Breast epithelium (tissue), 3 donors: ENCODE data around the gene ZNF558.
"Not testable (repeated sequence)": the region's sequence is repeated elsewhere in the genome, so short reads cannot be mapped to it uniquely, and the experiment has no call there.

ENCODE experiments used
- POLR2AphosphoS5 ChIP-seq, 3 donors: sonication (generic); formaldehyde crosslinking; IDR thresholded peaks; one replicate each; pipeline ENCODE4 v1.6.1; 2017; ENCODE audit warnings: antibody characterized with exemption in 3 of 3
- TF ChIP-seq, protein P1 (sequence below), 3 donors: fragments of 450-650 bp; IDR thresholded peaks; one replicate each; pipeline ENCODE4 v1.5.1; 2016 to 2017; ENCODE audit warnings: antibody characterized with exemption in 3 of 3, mild to moderate bottlenecking in 3 of 3, moderate library complexity in 3 of 3

DNA sequence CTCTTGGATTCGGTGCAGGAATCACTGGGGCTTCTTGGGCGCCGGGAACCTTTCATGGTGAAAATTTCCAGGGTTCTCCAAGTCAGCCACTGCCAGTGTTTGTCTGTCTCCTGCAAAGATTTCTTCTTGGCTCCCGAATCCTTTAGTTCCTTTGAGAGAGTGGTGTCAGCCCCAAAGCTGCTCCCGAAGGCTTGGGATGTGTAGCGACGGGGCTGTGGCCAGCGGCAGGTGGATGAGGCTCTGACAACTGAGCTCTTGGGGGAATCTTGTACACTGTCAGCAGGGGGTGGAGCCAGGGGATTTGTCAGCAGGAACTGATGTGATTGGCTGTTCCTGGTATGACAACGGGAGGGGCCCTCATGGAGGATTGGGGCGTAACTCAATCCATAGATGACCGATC is 64.8 kb downstream of the ZNF558 start:
- not testable (repeated sequence) for TF ChIP-seq POLR2AphosphoS5 (IDR thresholded peaks at IDR 0.05)
- TF ChIP-seq, protein P1, sequence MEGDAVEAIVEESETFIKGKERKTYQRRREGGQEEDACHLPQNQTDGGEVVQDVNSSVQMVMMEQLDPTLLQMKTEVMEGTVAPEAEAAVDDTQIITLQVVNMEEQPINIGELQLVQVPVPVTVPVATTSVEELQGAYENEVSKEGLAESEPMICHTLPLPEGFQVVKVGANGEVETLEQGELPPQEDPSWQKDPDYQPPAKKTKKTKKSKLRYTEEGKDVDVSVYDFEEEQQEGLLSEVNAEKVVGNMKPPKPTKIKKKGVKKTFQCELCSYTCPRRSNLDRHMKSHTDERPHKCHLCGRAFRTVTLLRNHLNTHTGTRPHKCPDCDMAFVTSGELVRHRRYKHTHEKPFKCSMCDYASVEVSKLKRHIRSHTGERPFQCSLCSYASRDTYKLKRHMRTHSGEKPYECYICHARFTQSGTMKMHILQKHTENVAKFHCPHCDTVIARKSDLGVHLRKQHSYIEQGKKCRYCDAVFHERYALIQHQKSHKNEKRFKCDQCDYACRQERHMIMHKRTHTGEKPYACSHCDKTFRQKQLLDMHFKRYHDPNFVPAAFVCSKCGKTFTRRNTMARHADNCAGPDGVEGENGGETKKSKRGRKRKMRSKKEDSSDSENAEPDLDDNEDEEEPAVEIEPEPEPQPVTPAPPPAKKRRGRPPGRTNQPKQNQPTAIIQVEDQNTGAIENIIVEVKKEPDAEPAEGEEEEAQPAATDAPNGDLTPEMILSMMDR (IDR thresholded peaks at IDR 0.05): not testable (repeated sequence)
